ENCODE results near the gene TMEM9B. TPM values are rescaled to one million over a fixed set of nuclear protein-coding genes. Genes with fewer than 3 reads are reported as not detected.
"Not testable (repeated sequence)": the region's sequence is repeated elsewhere in the genome, so short reads cannot be mapped to it uniquely, and the experiment has no call there.

TMEM9B gene
- polyA plus RNA-seq, 1 of the 3 experiments (the other 2 are of a cell fraction): 21.8 TPM

DNA sequence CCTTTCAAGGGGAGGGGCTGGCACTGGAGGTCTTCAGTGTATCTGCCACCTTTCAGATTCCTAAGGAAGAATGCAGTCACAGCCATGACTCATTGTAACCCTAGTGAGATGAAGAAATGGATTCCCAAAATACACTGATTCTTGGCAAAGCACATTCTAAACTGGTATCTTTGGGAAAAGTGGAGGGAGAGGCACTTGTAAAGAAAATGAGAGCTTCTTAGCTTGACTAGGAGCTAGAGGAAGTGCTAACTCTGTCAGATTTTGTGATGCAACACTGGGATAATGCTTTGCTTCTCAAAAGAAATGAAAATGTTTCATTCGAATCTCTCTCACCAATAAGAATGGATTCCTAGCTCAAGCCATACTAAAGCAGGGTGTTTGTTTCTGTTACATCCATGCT is 25.2 kb upstream of the TMEM9B start:
- POLR2A ChIA-PET: no interaction called here
- H2AFZ ChIP-seq (ENCODE audit: low read depth): peak overlapping the region; percentile 29; the same call in 1 of the 2 replicates

DNA sequence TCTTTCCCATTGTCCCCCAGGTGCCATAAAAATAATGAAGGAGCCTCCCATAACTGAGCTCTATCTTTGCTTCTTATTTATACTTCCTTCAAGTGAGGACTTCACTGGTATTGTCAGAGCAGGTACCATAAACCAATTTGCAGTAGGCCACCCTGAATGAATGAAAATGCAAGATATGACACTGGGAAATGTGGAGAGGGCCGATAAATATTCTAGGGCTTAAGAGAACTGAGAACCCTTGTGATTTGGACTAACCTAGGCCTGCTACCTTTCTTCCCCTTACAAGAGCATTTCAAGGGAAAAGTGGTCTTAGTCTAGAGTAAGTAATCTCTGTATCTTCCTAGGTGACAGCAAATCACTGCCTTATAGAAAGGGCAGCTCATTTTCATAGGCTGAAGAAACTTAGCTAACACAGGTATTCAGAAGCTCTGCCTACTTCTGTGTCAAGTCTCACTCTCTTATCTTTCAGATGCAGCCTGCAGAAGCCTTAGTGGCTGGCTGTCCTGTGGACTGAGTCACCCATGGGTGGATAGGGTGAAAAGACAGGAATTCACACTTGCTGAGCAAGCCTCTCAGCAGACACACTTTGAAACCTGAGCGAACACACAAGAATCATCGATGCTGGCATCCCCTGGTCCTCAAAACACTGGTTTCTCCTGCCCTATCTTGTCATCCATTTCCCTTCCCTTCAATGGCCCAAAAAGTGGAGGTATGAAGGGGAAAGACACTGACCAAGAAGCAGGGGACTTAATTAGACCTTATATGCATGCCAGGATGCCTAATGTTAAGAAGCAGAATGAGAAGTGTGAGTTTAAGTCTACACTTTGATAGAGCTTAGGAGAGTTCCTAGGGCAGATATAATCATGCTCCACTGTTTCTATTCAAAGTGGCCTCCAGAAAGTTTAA is 24.3 kb upstream of the TMEM9B start:
- no peaks in the 10 kb centered on the region for H3K27me3 ChIP-seq (ENCODE audit: insufficient read depth)
- WGBS (ENCODE audit: low lambda C conversion rate): 61% methylated on average over 2 of the region's 3 CpGs
- no peak overlapping the region for H3K9ac ChIP-seq
- CTCF ChIA-PET: interaction anchor here (0.9 kb wide), 1 partner anchor 27 kb away, joined by 3 read pairs; no protein-coding TSS in a partner anchor
- no peaks in the 10 kb centered on the region for H3K9me2 ChIP-seq
- DNase-seq: no peak
- H3K27ac ChIP-seq (ENCODE audit: low read depth in 2 of 2, low read length in 1 of 2): peak overlapping the region in 1 of 2 experiments; percentile 29; a peak in 2 of 4 replicates
- no peak overlapping the region for H3K4me3 ChIP-seq (ENCODE audit: low read depth in 2 of 2, low read length in 1 of 2)
- H3K9me3 ChIP-seq: no peaks in the 10 kb centered on the region
- H3K4me2 ChIP-seq: peak overlapping the region; percentile 29
- no peaks in the 10 kb centered on the region for H4K20me1 ChIP-seq (ENCODE audit: insufficient read depth)
- no peak for TF ChIP-seq YY1 (IDR thresholded peaks at IDR 0.05; ENCODE audit: low read depth)
- TF ChIP-seq, protein P1, sequence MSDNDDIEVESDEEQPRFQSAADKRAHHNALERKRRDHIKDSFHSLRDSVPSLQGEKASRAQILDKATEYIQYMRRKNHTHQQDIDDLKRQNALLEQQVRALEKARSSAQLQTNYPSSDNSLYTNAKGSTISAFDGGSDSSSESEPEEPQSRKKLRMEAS (IDR thresholded peaks at IDR 0.05; ENCODE audit: low read depth): no peak
- TF ChIP-seq GABPA (IDR thresholded peaks at IDR 0.05; ENCODE audit: low read depth): no peak
- TF ChIP-seq FOXJ3 (CRISPR knock-in tag; IDR thresholded peaks at IDR 0.05): no peak
- H3K79me2 ChIP-seq (ENCODE audit: insufficient read depth): no peaks in the 10 kb centered on the region
- H2AFZ ChIP-seq (ENCODE audit: low read depth): no peak overlapping the region
- POLR2A ChIA-PET: no interaction called here
- H3K4me1 ChIP-seq (ENCODE audit: control insufficient read depth in 1 of 2, insufficient read depth in 2 of 2, low read depth in 1 of 2, low read length in 1 of 2): peaks cover 0 to 10% of the 10 kb centered on the region in 2 experiments; a peak in 2 of 4 replicates
- peaks cover 15% of the 10 kb centered on the region for H3F3A ChIP-seq (replicated peaks; ENCODE audit: insufficient read depth)
- no peaks in the 10 kb centered on the region for H3K36me3 ChIP-seq (replicated peaks in 1 of 2; ENCODE audit: control insufficient read depth in 1 of 2, insufficient read depth in 2 of 2, low read length in 1 of 2)

More for the DNA sequence above, 25.2 kb upstream of the TMEM9B start:
- Histone ChIP-seq H3K4me3 (ENCODE audit: low read depth in 2 of 2, low read length in 1 of 2) (no peak overlapping the region), H3F3A (replicated peaks; ENCODE audit: insufficient read depth) (peaks cover 15% of the 10 kb centered on the region), H3K36me3 (replicated peaks in 1 of 2; ENCODE audit: control insufficient read depth in 1 of 2, insufficient read depth in 2 of 2, low read length in 1 of 2) (no peaks in the 10 kb centered on the region), H3K27me3 (ENCODE audit: insufficient read depth) (no peaks in the 10 kb centered on the region), H3K79me2 (ENCODE audit: insufficient read depth) (no peaks in the 10 kb centered on the region), H3K4me2 (0 out of 2 replicates have a peak overlapping the region, but pooled peaks have one; percentile 29), H3K9me3 (no peaks in the 10 kb centered on the region), H3K27ac (ENCODE audit: low read depth in 2 of 2, low read length in 1 of 2) (peak overlapping the region in 1 of 2 experiments; percentile 29; a peak in 2 of 4 replicates), H3K4me1 (ENCODE audit: control insufficient read depth in 1 of 2, insufficient read depth in 2 of 2, low read depth in 1 of 2, low read length in 1 of 2) (peaks cover 0 to 10% of the 10 kb centered on the region in 2 experiments; a peak in 2 of 4 replicates), H3K9ac (no peak overlapping the region), H3K9me2 (no peaks in the 10 kb centered on the region), H4K20me1 (ENCODE audit: insufficient read depth) (no peaks in the 10 kb centered on the region)
- CTCF ChIA-PET: no interaction called here
- DNase-seq: no peak
- no peak for TF ChIP-seq RXRA (IDR thresholded peaks at IDR 0.05; ENCODE audit: borderline replicate concordance, low read depth)
- TF ChIP-seq FOSL2 (IDR thresholded peaks at IDR 0.05; ENCODE audit: borderline replicate concordance, low read depth): peak; percentile 53; the same call in 1 of the 2 replicates
- no peak for TF ChIP-seq GATA2 (CRISPR knock-in tag; IDR thresholded peaks at IDR 0.05)
- 94% methylated on average over 1 of the region's 1 CpG for WGBS (ENCODE audit: low lambda C conversion rate)

DNA sequence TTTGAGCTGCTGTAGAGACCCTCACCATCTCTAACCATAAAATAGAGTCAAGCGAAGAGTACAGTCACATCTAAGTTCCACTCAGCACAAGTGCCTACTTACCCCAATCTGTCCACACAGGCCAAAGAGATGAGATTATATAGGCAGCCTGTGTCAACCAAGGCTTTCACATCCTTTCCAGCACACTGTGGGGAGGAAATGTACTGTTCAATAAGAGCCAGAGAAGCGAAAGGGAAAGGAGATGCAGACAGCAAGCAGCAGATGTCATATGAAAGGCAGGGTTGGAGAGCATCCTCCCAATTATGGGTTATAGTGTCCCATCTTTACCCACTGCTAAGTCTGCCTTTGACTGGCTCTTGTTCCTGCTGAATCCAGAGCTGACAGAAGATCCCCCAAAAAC is 23.2 kb upstream of the TMEM9B start:
- POLR2A ChIA-PET: no interaction called here
- Histone ChIP-seq H3K27me3 (ENCODE audit: insufficient read depth) (no peaks in the 10 kb centered on the region), H4K20me1 (ENCODE audit: insufficient read depth) (no peaks in the 10 kb centered on the region), H3K9me2 (no peaks in the 10 kb centered on the region), H3K4me3 (ENCODE audit: low read depth in 2 of 2, low read length in 1 of 2) (no peak overlapping the region), H3K4me1 (ENCODE audit: control insufficient read depth in 1 of 2, insufficient read depth in 2 of 2, low read depth in 1 of 2, low read length in 1 of 2) (peaks cover 0 to 10% of the 10 kb centered on the region in 2 experiments; a peak in 2 of 4 replicates), H3K9ac (no peak overlapping the region), H3K27ac (ENCODE audit: low read depth in 2 of 2, low read length in 1 of 2) (no peak overlapping the region), H3K4me2 (no peak overlapping the region), H3K79me2 (ENCODE audit: insufficient read depth) (no peaks in the 10 kb centered on the region), H3K36me3 (replicated peaks in 1 of 2; ENCODE audit: control insufficient read depth in 1 of 2, insufficient read depth in 2 of 2, low read length in 1 of 2) (no peaks in the 10 kb centered on the region), H2AFZ (ENCODE audit: low read depth) (no peak overlapping the region), H3F3A (replicated peaks; ENCODE audit: insufficient read depth) (peaks cover 15% of the 10 kb centered on the region), H3K9me3 (no peaks in the 10 kb centered on the region)
- WGBS (ENCODE audit: low lambda C conversion rate): 75% methylated on average over 2 of the region's 2 CpGs
- TF ChIP-seq, protein P2, sequence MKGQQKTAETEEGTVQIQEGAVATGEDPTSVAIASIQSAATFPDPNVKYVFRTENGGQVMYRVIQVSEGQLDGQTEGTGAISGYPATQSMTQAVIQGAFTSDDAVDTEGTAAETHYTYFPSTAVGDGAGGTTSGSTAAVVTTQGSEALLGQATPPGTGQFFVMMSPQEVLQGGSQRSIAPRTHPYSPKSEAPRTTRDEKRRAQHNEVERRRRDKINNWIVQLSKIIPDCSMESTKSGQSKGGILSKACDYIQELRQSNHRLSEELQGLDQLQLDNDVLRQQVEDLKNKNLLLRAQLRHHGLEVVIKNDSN (IDR thresholded peaks at IDR 0.05; ENCODE audit: borderline replicate concordance, low read depth): no peak
- CTCF ChIA-PET: interaction anchor here (1.0 kb wide), 1 partner anchor 28 kb away, joined by 5 read pairs; no protein-coding TSS in a partner anchor
- DNase-seq: no peak

DNA sequence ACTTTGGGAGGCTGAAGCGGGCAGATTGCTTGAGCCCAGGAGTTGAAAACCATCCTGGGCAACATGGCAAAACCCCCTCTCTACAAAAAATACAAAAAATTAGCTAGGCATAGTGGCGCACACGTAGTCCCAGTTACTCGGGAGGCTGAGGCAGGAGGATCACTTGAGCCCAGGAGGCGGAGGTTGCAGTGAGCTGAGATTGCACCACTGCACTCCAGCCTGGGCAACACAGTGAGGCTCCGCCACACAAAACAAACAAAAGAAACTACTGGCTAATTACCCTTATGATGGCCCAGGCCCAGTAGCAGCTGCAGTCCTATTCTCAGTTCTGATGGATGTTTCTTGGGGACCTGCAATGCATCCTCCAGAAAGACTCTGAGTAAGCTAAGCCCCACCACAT is 22.5 kb upstream of the TMEM9B start:
- H4K20me1 ChIP-seq (ENCODE audit: insufficient read depth); H3K79me2 ChIP-seq (ENCODE audit: insufficient read depth); H3K9me3 ChIP-seq; H3K27ac ChIP-seq (ENCODE audit: low read depth in 2 of 2, low read length in 1 of 2); H3K27me3 ChIP-seq (ENCODE audit: insufficient read depth); POLR2A ChIA-PET; H2AFZ ChIP-seq (ENCODE audit: low read depth); H3K4me3 ChIP-seq (ENCODE audit: low read depth in 2 of 2, low read length in 1 of 2); H3K9ac ChIP-seq; DNase-seq; H3K9me2 ChIP-seq; H3K4me2 ChIP-seq; H3K36me3 ChIP-seq (replicated peaks in 1 of 2; ENCODE audit: control insufficient read depth in 1 of 2, insufficient read depth in 2 of 2, low read length in 1 of 2): not testable (repeated sequence)
- CTCF ChIA-PET: interaction anchor here (0.6 to 1.0 kb wide), 2 partner anchors 27 to 30 kb away, joined by 3 to 5 read pairs; no protein-coding TSS in a partner anchor
- Histone ChIP-seq H3F3A (replicated peaks; ENCODE audit: insufficient read depth) (peaks cover 15% of the 10 kb centered on the region), H3K4me1 (ENCODE audit: control insufficient read depth in 1 of 2, insufficient read depth in 2 of 2, low read depth in 1 of 2, low read length in 1 of 2) (peaks cover 0 to 10% of the 10 kb centered on the region in 2 experiments; a peak in 2 of 4 replicates)
- WGBS (ENCODE audit: low lambda C conversion rate): 98% methylated on average over 5 of the region's 6 CpGs
